ENCODE data around the gene PER2. TPM values are rescaled to one million over a fixed set of nuclear protein-coding genes. Genes with fewer than 3 reads are reported as not detected.

PER2 gene
- total and polyA plus RNA-seq, 2 donors (not counting 3 experiments of a cell fraction or from before 2014, with no cell fraction given): 0.86 to 3.8 TPM

GRCh38 chr2:238235856-238236255 is 52.6 kb downstream of the PER2 start:
- Histone ChIP-seq H4K20me1 (replicated peaks; ENCODE audit: control insufficient read depth, extremely low read depth, insufficient read depth, low read length) (no peaks in the 10 kb centered on the region), H3K9ac (replicated peaks; ENCODE audit: extremely low read depth, insufficient read depth, low read length) (no peak overlapping the region), H3K36me3 (ENCODE audit: control insufficient read depth in 2 of 2, extremely low read depth in 1 of 2, insufficient read depth in 2 of 2, low read length in 2 of 2) (no peaks in the 10 kb centered on the region), H3K4me1 (ENCODE audit: control insufficient read depth, extremely low read depth, insufficient read depth, low read length) (peaks cover 3% of the 10 kb centered on the region), H3K9me1 (replicated peaks; ENCODE audit: control insufficient read depth, extremely low read depth, insufficient read depth, low read length) (no peaks in the 10 kb centered on the region), H3K4me3 (replicated peaks in 1 of 3; ENCODE audit: insufficient read depth in 1 of 3, low read depth in 1 of 3, low read length in 3 of 3) (no peak overlapping the region), H3K79me2 (ENCODE audit: control insufficient read depth, insufficient read depth, low read length) (no peaks in the 10 kb centered on the region), H3K27me3 (ENCODE audit: control insufficient read depth in 2 of 2, insufficient read depth in 2 of 2, low read length in 2 of 2) (peaks cover 12 to 15% of the 10 kb centered on the region in 2 experiments), H3K4me2 (ENCODE audit: insufficient read depth, low read length) (no peak overlapping the region), H3K9me3 (replicated peaks; ENCODE audit: control insufficient read depth, insufficient read depth, low read length) (no peaks in the 10 kb centered on the region), H2AFZ (ENCODE audit: low read depth, low read length) (no peak overlapping the region), H3K27ac (ENCODE audit: insufficient read depth, low read depth, low read length) (no peak overlapping the region)
- ChIA-PET POLR2A (no interaction called here), CTCF (interaction anchor here (0.8 to 3.2 kb wide), 2 partner anchors 27 to 33 kb away, joined by 3 to 10 read pairs; no protein-coding TSS in a partner anchor)
- intact Hi-C loops (cut with micrococcal nuclease): loop anchor here (10.0 kb wide), 1 partner anchor 171 kb away; the partner anchor contains the start of gene SCLY
- FAIRE-seq: no peak
- no peak for DNase-seq (ENCODE audit: low read depth, low spot score)
- no TSS peak for BruUV-seq (replicated peaks)
- dilution Hi-C loops (cut with MboI; ENCODE audit: extremely low pct_ligation_motif_present, low sequenced_read_pairs): no loop called here
- TF ChIP-seq POLR2AphosphoS5 (IDR thresholded peaks at IDR 0.05; ENCODE audit: insufficient read depth, low read depth, low read length) (no peak), JUN (IDR thresholded peaks at IDR 0.05; ENCODE audit: borderline replicate concordance, insufficient read depth, insufficient read length, low read depth) (no peak), FOS (IDR thresholded peaks at IDR 0.05; ENCODE audit: borderline replicate concordance, insufficient read depth, low read length) (no peak), POLR2A (IDR thresholded peaks at IDR 0.05; ENCODE audit: low read depth, low read length) (no peak), GATA2 (IDR thresholded peaks at IDR 0.05; ENCODE audit: insufficient read depth, insufficient read length, low read depth, low read length) (no peak), MAX (IDR thresholded peaks at IDR 0.05; ENCODE audit: insufficient read depth, insufficient read length) (no peak), MYC (IDR thresholded peaks at IDR 0.05; ENCODE audit: low read depth, low read length) (no peak), EZH2 (IDR thresholded peaks at IDR 0.05; ENCODE audit: borderline replicate concordance, low read depth, low read length, severe bottlenecking) (no peak)

- no peak for FAIRE-seq
- intact Hi-C loops (cut with micrococcal nuclease): loop anchor here (10.0 kb wide), 1 partner anchor 171 kb away; the partner anchor contains the start of gene SCLY
- no peaks in the 10 kb centered on the region for H3K36me3 ChIP-seq (ENCODE audit: control insufficient read depth in 2 of 2, extremely low read depth in 1 of 2, insufficient read depth in 2 of 2, low read length in 2 of 2)
- H3K4me3 ChIP-seq (replicated peaks in 1 of 3; ENCODE audit: insufficient read depth in 1 of 3, low read depth in 1 of 3, low read length in 3 of 3): no peak overlapping the region
- dilution Hi-C loops (cut with MboI; ENCODE audit: extremely low pct_ligation_motif_present, low sequenced_read_pairs): no loop called here
- H3K79me2 ChIP-seq (ENCODE audit: control insufficient read depth, insufficient read depth, low read length): no peaks in the 10 kb centered on the region
- no TSS peak for BruUV-seq (replicated peaks)
- TF ChIP-seq EZH2 (IDR thresholded peaks at IDR 0.05; ENCODE audit: borderline replicate concordance, low read depth, low read length, severe bottlenecking): no peak
- TF ChIP-seq FOS (IDR thresholded peaks at IDR 0.05; ENCODE audit: borderline replicate concordance, insufficient read depth, low read length): no peak
- no peak for TF ChIP-seq POLR2A (IDR thresholded peaks at IDR 0.05; ENCODE audit: low read depth, low read length)
- TF ChIP-seq POLR2AphosphoS5 (IDR thresholded peaks at IDR 0.05; ENCODE audit: insufficient read depth, low read depth, low read length): no peak
- TF ChIP-seq JUN (IDR thresholded peaks at IDR 0.05; ENCODE audit: borderline replicate concordance, insufficient read depth, insufficient read length, low read depth): no peak
- no peak for TF ChIP-seq MYC (IDR thresholded peaks at IDR 0.05; ENCODE audit: low read depth, low read length)
- TF ChIP-seq MAX (IDR thresholded peaks at IDR 0.05; ENCODE audit: insufficient read depth, insufficient read length): no peak
- no peak for TF ChIP-seq GATA2 (IDR thresholded peaks at IDR 0.05; ENCODE audit: insufficient read depth, insufficient read length, low read depth, low read length)
- no peak for TF ChIP-seq CTCF (IDR thresholded peaks at IDR 0.05; ENCODE audit: extremely low read depth in 1 of 2, insufficient read depth in 1 of 2, low read depth in 1 of 2, low read length in 2 of 2)
- H3K9me1 ChIP-seq (replicated peaks; ENCODE audit: control insufficient read depth, extremely low read depth, insufficient read depth, low read length): no peaks in the 10 kb centered on the region
- CTCF ChIA-PET: interaction anchor here (3.2 kb wide), 1 partner anchor 28 kb away, joined by 10 read pairs; no protein-coding TSS in a partner anchor
- POLR2A ChIA-PET: no interaction called here
- H3K4me2 ChIP-seq (ENCODE audit: insufficient read depth, low read length): no peak overlapping the region
- no peaks in the 10 kb centered on the region for H4K20me1 ChIP-seq (replicated peaks; ENCODE audit: control insufficient read depth, extremely low read depth, insufficient read depth, low read length)
- no peak overlapping the region for H3K9ac ChIP-seq (replicated peaks; ENCODE audit: extremely low read depth, insufficient read depth, low read length)
- H2AFZ ChIP-seq (ENCODE audit: low read depth, low read length): no peak overlapping the region
- no peak for DNase-seq (ENCODE audit: low read depth, low spot score)
- H3K27me3 ChIP-seq (ENCODE audit: control insufficient read depth in 2 of 2, insufficient read depth in 2 of 2, low read length in 2 of 2): peaks cover 15 to 20% of the 10 kb centered on the region in 2 experiments
- H3K27ac ChIP-seq (ENCODE audit: insufficient read depth, low read depth, low read length): no peak overlapping the region
- peaks cover 2% of the 10 kb centered on the region for H3K4me1 ChIP-seq (ENCODE audit: control insufficient read depth, extremely low read depth, insufficient read depth, low read length)
- H3K9me3 ChIP-seq (replicated peaks; ENCODE audit: control insufficient read depth, insufficient read depth, low read length): no peaks in the 10 kb centered on the region
Measured at GRCh38 chr2:238235331-238235732, 53.1 kb downstream of the PER2 start.
